ENCODE measurements around the gene LRG1.

Gene LRG1

DNA sequence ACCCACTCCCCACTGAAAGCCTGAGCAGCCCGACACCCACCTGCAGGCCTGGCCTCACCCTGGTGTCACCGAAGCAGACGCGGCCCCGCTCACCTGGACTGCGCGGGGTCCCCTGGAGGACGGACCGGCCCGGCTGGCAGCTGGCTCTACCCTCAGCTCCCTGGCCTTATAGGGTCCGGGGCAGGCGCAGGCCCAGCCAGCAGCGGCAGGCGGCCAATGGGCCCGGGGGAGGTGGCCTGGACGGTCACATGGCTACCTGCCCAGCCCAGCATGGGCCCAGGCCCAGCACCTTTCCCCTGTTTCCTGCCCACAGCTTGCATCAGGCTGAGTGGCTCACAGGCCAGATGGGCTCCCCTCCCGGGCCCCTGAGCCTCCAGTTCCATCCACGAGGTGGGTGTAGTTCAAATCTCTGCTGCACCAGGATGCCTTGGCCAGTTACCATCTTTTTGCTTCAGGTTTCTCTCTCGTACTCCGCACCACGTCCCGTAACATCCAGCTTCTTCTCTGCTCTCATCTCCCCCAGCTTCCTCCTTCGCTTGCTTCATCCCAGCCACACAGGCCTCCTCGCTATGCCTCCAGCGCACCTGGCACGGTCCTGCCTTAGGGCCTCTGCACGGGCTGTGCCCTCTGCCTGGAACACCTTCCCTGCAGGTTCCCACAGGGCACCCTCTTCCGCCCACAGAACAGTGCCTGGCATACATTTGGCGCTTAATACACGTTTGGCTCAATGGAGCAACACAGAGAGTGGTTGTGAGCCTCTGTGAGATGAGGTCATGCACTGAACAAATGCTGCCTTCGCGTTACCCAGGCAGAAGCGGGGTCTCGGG, 21.3 kb downstream of the LRG1 start, which contains the start of gene PLIN4:
Gene PLIN4 (minus strand): TSS at position 142 of the 827 bp plus-strand sequence. CDS start 214 bp downstream, outside the sequence.
- H3K27me3 ChIP-seq (ENCODE audit: control insufficient read depth in 2 of 2, insufficient read depth in 2 of 2, low read length in 2 of 2) = no peaks in the 10 kb centered on the region
- H3K4me3 ChIP-seq (ENCODE audit: low read length in 2 of 2) = no peak within 1 kb of the TSS
- H3K36me3 ChIP-seq (ENCODE audit: control insufficient read depth in 2 of 2, insufficient read depth in 2 of 2, low read length in 2 of 2) = no peaks in the 10 kb centered on the region
- H3K9ac ChIP-seq (ENCODE audit: low read depth in 1 of 2, low read length in 2 of 2) = peak within 1 kb of the TSS in 1 of 2 donors; percentile 2
- H3K9me3 ChIP-seq (ENCODE audit: control insufficient read depth in 2 of 2, low read length in 2 of 2) = no peaks in the 10 kb centered on the region
- peak within 1 kb of the TSS in 1 of 2 donors; percentile 72 for H3K27ac ChIP-seq (ENCODE audit: low read depth in 2 of 2, low read length in 2 of 2)
- no peaks in the 10 kb centered on the region for H3K4me1 ChIP-seq (ENCODE audit: control insufficient read depth in 2 of 2, insufficient read depth in 2 of 2, low read length in 2 of 2)

GRCh38 chr19:4517451-4518057, 22.3 kb downstream of the LRG1 start:
- no peaks in the 10 kb centered on the region for H3K36me3 ChIP-seq (ENCODE audit: control insufficient read depth in 2 of 2, insufficient read depth in 2 of 2, low read length in 2 of 2)
- no peak overlapping the region for H3K4me3 ChIP-seq (ENCODE audit: low read length in 2 of 2)
- H3K27me3 ChIP-seq (ENCODE audit: control insufficient read depth in 2 of 2, insufficient read depth in 2 of 2, low read length in 2 of 2) = no peaks in the 10 kb centered on the region
- H3K27ac ChIP-seq (ENCODE audit: low read depth in 2 of 2, low read length in 2 of 2) = peak overlapping the region in 1 of 2 donors; percentile 56
- H3K9me3 ChIP-seq (ENCODE audit: control insufficient read depth in 2 of 2, low read length in 2 of 2) = no peaks in the 10 kb centered on the region
- no peaks in the 10 kb centered on the region for H3K4me1 ChIP-seq (ENCODE audit: control insufficient read depth in 2 of 2, insufficient read depth in 2 of 2, low read length in 2 of 2)
- H3K9ac ChIP-seq (ENCODE audit: low read depth in 1 of 2, low read length in 2 of 2) = no peak overlapping the region

- Histone ChIP-seq H3K27ac (ENCODE audit: low read depth in 2 of 2, low read length in 2 of 2) (no peak overlapping the region), H3K27me3 (ENCODE audit: control insufficient read depth in 2 of 2, insufficient read depth in 2 of 2, low read length in 2 of 2) (no peaks in the 10 kb centered on the region), H3K4me1 (ENCODE audit: control insufficient read depth in 2 of 2, insufficient read depth in 2 of 2, low read length in 2 of 2) (no peaks in the 10 kb centered on the region), H3K36me3 (ENCODE audit: control insufficient read depth in 2 of 2, insufficient read depth in 2 of 2, low read length in 2 of 2) (no peaks in the 10 kb centered on the region), H3K9ac (ENCODE audit: low read depth in 1 of 2, low read length in 2 of 2) (no peak overlapping the region), H3K9me3 (ENCODE audit: control insufficient read depth in 2 of 2, low read length in 2 of 2) (no peaks in the 10 kb centered on the region), H3K4me3 (ENCODE audit: low read length in 2 of 2) (no peak overlapping the region)
These were observed 22.9 kb downstream of the LRG1 start for GRCh38 chr19:4516939-4517300.

DNA sequence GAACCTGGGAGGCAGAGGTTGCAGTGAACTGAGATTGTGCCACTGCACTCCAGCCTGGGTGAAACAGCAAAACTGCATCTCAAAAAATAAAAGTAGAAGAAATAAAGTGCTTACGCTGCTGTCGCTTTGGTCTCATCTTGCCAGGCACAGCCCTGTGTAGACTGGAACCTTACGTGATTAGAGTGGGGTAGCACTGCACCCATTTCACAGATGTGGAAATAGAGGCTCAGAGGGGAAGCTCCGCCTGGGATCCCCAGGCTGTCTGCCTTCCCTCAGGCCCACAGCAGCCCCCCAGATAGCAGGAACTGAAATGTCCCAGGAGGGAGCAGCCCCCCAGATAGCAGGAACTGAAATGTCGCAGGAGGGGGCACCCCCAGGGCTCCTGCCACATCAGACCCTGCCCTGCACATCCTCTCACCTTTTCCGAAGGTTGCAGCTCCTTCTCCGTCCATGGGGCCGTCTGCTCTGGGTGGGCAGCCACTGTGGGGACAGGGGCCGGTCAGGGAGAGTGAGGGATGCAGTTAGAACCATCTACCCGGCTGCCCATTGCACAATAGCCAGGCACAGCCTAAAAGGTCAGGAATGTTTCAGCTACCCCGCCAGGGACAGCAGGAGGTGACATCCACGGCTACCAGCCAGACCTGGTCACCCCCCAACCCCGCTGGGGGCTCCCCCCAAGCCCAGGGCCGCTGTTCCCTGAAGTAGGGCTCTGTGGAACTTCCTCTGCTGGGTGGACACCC, 23.5 kb downstream of the LRG1 start:
- Histone ChIP-seq H3K27ac (ENCODE audit: low read depth in 2 of 2, low read length in 2 of 2) (no peak overlapping the region), H3K9me3 (ENCODE audit: control insufficient read depth in 2 of 2, low read length in 2 of 2) (no peaks in the 10 kb centered on the region), H3K4me1 (ENCODE audit: control insufficient read depth in 2 of 2, insufficient read depth in 2 of 2, low read length in 2 of 2) (no peaks in the 10 kb centered on the region), H3K36me3 (ENCODE audit: control insufficient read depth in 2 of 2, insufficient read depth in 2 of 2, low read length in 2 of 2) (no peaks in the 10 kb centered on the region), H3K4me3 (ENCODE audit: low read length in 2 of 2) (no peak overlapping the region), H3K9ac (ENCODE audit: low read depth in 1 of 2, low read length in 2 of 2) (no peak overlapping the region), H3K27me3 (ENCODE audit: control insufficient read depth in 2 of 2, insufficient read depth in 2 of 2, low read length in 2 of 2) (no peaks in the 10 kb centered on the region)

- H3K9ac ChIP-seq (ENCODE audit: low read depth in 1 of 2, low read length in 2 of 2) = no peak overlapping the region
- H3K4me3 ChIP-seq (ENCODE audit: low read length in 2 of 2) = no peak overlapping the region
- H3K27me3 ChIP-seq (ENCODE audit: control insufficient read depth in 2 of 2, insufficient read depth in 2 of 2, low read length in 2 of 2) = no peaks in the 10 kb centered on the region
- H3K9me3 ChIP-seq (ENCODE audit: control insufficient read depth in 2 of 2, low read length in 2 of 2) = no peaks in the 10 kb centered on the region
- no peaks in the 10 kb centered on the region for H3K36me3 ChIP-seq (ENCODE audit: control insufficient read depth in 2 of 2, insufficient read depth in 2 of 2, low read length in 2 of 2)
- H3K27ac ChIP-seq (ENCODE audit: low read depth in 2 of 2, low read length in 2 of 2) = no peak overlapping the region
- no peaks in the 10 kb centered on the region for H3K4me1 ChIP-seq (ENCODE audit: control insufficient read depth in 2 of 2, insufficient read depth in 2 of 2, low read length in 2 of 2)
These were observed 24.1 kb downstream of the LRG1 start for GRCh38 chr19:4515732-4516131.

GRCh38 chr19:4513248-4513647, 26.6 kb downstream of the LRG1 start:
- no peak overlapping the region for H3K27ac ChIP-seq (ENCODE audit: low read depth in 2 of 2, low read length in 2 of 2)
- no peak overlapping the region for H3K4me3 ChIP-seq (ENCODE audit: low read length in 2 of 2)
- no peaks in the 10 kb centered on the region for H3K36me3 ChIP-seq (ENCODE audit: control insufficient read depth in 2 of 2, insufficient read depth in 2 of 2, low read length in 2 of 2)
- H3K9me3 ChIP-seq (ENCODE audit: control insufficient read depth in 2 of 2, low read length in 2 of 2) = no peaks in the 10 kb centered on the region
- no peak overlapping the region for H3K9ac ChIP-seq (ENCODE audit: low read depth in 1 of 2, low read length in 2 of 2)
- no peaks in the 10 kb centered on the region for H3K27me3 ChIP-seq (ENCODE audit: control insufficient read depth in 2 of 2, insufficient read depth in 2 of 2, low read length in 2 of 2)
- no peaks in the 10 kb centered on the region for H3K4me1 ChIP-seq (ENCODE audit: control insufficient read depth in 2 of 2, insufficient read depth in 2 of 2, low read length in 2 of 2)

- H3K4me3 ChIP-seq (ENCODE audit: low read length in 2 of 2) = no peak overlapping the region
- H3K9ac ChIP-seq (ENCODE audit: low read depth in 1 of 2, low read length in 2 of 2) = no peak overlapping the region
- H3K36me3 ChIP-seq (ENCODE audit: control insufficient read depth in 2 of 2, insufficient read depth in 2 of 2, low read length in 2 of 2) = no peaks in the 10 kb centered on the region
- no peak overlapping the region for H3K27ac ChIP-seq (ENCODE audit: low read depth in 2 of 2, low read length in 2 of 2)
- no peaks in the 10 kb centered on the region for H3K27me3 ChIP-seq (ENCODE audit: control insufficient read depth in 2 of 2, insufficient read depth in 2 of 2, low read length in 2 of 2)
- no peaks in the 10 kb centered on the region for H3K4me1 ChIP-seq (ENCODE audit: control insufficient read depth in 2 of 2, insufficient read depth in 2 of 2, low read length in 2 of 2)
- no peaks in the 10 kb centered on the region for H3K9me3 ChIP-seq (ENCODE audit: control insufficient read depth in 2 of 2, low read length in 2 of 2)
These were observed 27.8 kb downstream of the LRG1 start for GRCh38 chr19:4512070-4512469.

- Histone ChIP-seq H3K27me3 (ENCODE audit: control insufficient read depth in 2 of 2, insufficient read depth in 2 of 2, low read length in 2 of 2) (no peaks in the 10 kb centered on the region), H3K27ac (ENCODE audit: low read depth in 2 of 2, low read length in 2 of 2) (no peak overlapping the region), H3K9ac (ENCODE audit: low read depth in 1 of 2, low read length in 2 of 2) (no peak overlapping the region), H3K9me3 (ENCODE audit: control insufficient read depth in 2 of 2, low read length in 2 of 2) (no peaks in the 10 kb centered on the region), H3K4me3 (ENCODE audit: low read length in 2 of 2) (no peak overlapping the region), H3K4me1 (ENCODE audit: control insufficient read depth in 2 of 2, insufficient read depth in 2 of 2, low read length in 2 of 2) (no peaks in the 10 kb centered on the region), H3K36me3 (ENCODE audit: control insufficient read depth in 2 of 2, insufficient read depth in 2 of 2, low read length in 2 of 2) (no peaks in the 10 kb centered on the region)
These were observed 28.4 kb downstream of the LRG1 start for GRCh38 chr19:4511300-4512054.

DNA sequence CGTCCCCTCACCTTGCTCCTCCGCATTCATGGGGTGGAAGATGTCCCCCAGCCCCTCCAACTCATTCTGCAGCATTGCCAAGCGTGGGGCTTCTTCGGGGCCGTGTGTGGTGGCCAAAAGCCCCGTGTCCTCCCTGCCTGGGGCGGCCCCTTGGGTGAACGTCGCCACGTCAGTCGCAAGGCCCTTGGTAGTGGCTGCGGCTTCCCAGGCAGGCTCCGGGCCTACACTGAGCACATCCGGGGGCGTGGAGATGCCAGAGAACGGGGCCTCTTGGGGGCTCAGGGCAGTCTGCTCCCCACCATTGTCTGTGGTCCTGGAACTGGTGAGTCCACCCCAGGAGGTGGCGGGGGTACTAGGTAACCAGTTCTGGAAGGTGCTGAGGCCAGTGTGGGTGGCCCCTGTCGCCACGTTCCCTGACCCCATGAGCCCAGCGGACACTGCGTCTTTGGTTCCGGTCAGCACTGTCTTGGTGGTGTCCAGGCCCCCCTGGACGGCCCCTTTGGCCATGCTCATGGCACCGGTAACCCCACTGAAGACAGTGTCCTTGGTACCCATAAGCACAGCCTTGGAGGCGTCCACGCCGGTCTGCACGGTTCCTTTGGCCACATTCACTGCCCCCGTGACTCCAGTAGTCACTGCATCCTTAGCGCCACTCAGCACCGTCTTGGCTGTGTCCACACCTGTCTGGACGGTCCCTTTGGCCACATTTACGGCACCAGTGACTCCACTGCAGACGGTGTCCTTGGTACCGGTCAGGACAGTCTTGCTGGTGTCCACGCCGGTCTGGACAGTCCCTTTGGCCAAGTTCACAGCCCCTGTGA, 29.2 kb downstream of the LRG1 start:
- Histone ChIP-seq H3K9me3 (ENCODE audit: control insufficient read depth in 2 of 2, low read length in 2 of 2) (no peaks in the 10 kb centered on the region), H3K4me3 (ENCODE audit: low read length in 2 of 2) (no peak overlapping the region), H3K27me3 (ENCODE audit: control insufficient read depth in 2 of 2, insufficient read depth in 2 of 2, low read length in 2 of 2) (no peaks in the 10 kb centered on the region), H3K9ac (ENCODE audit: low read depth in 1 of 2, low read length in 2 of 2) (no peak overlapping the region), H3K36me3 (ENCODE audit: control insufficient read depth in 2 of 2, insufficient read depth in 2 of 2, low read length in 2 of 2) (no peaks in the 10 kb centered on the region), H3K27ac (ENCODE audit: low read depth in 2 of 2, low read length in 2 of 2) (no peak overlapping the region), H3K4me1 (ENCODE audit: control insufficient read depth in 2 of 2, insufficient read depth in 2 of 2, low read length in 2 of 2) (no peaks in the 10 kb centered on the region)

Measured in mucosa of rectum (tissue), 2 donors.